HAP-1 (cell line): ENCODE data around the gene SLC25A3.
"Not testable (repeated sequence)": the region's sequence is repeated elsewhere in the genome, so short reads cannot be mapped to it uniquely, and the experiment has no call there.

Experiments used
- DNase-seq, 2 experiments: peaks; one replicate each; pipeline ENCODE4 v3.0.0-alpha.2; 2016 to 2020; ENCODE audit warnings: low spot score in 2 of 2
- H3K27me3 ChIP-seq: fragments of 250-450 bp; sonication (Bioruptor Pico); 2 replicates; pipeline ENCODE4 v1.5.1; 2020; ENCODE audit warnings: low read depth, mild to moderate bottlenecking, moderate library complexity
- H3K36me3 ChIP-seq: fragments of 250-450 bp; sonication (Bioruptor Pico); replicated peaks from 2 replicates; pipeline ENCODE4 v1.5.1; 2020; ENCODE audit warnings: mild to moderate bottlenecking
- H3K4me1 ChIP-seq: fragments of 250-450 bp; sonication (Bioruptor Pico); 2 replicates; pipeline ENCODE4 v1.5.1; 2020; ENCODE audit warnings: mild to moderate bottlenecking
- H3K4me3 ChIP-seq: fragments of 250-450 bp; sonication (Bioruptor Pico); 2 replicates; pipeline ENCODE4 v1.5.1; 2020; ENCODE audit warnings: mild to moderate bottlenecking, moderate library complexity
- H3K9me3 ChIP-seq: fragments of 250-450 bp; sonication (Bioruptor Pico); 2 replicates; pipeline ENCODE4 v1.5.1; 2020; ENCODE audit warnings: mild to moderate bottlenecking, moderate library complexity
- in situ Hi-C: fragments of 300-500 bp; cut with MboI; formaldehyde crosslinking; loops from 3 replicates; pipeline ENCODE4 v1.14.3; 2020; ENCODE audit warnings: low sequenced_read_pairs, inconsistent platforms, mixed read lengths

The SLC25A3 gene

GRCh38 chr12:98579347-98579746 is 14.1 kb upstream of the SLC25A3 start:
- in situ Hi-C loops, result no loop called here
- Histone ChIP-seq H3K36me3 (no peaks in the 10 kb centered on the region), H3K4me1 (no peaks in the 10 kb centered on the region), H3K9me3 (no peaks in the 10 kb centered on the region), H3K27me3 (peaks cover 6% of the 10 kb centered on the region; the same call in 1 of the 2 replicates), H3K4me3 (no peak overlapping the region)
- no peak for DNase-seq

DNA sequence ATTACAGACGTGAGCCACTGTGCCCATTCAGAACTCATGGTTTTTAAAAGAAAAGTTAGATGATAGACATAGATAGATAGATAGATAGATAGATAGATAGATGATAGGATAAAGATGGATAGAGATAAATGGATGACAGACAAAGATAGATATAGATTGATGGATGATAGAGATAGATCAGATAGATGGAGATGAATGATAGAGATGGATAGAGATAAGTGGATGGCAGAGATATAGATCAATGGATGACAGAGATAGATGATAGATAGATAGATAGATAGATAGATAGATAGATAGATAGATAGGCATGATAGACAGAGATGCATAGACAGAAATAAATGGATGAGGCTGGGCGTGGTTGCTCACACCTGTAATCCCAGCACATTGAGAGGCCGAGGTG is 13.7 kb upstream of the SLC25A3 start:
- Histone ChIP-seq H3K9me3 (no peaks in the 10 kb centered on the region), H3K36me3 (no peaks in the 10 kb centered on the region), H3K4me1 (no peaks in the 10 kb centered on the region), H3K4me3 (no peak overlapping the region), H3K27me3 (peaks cover 6% of the 10 kb centered on the region; the same call in 1 of the 2 replicates)
- in situ Hi-C loops, result no loop called here
- no peak for DNase-seq

DNA sequence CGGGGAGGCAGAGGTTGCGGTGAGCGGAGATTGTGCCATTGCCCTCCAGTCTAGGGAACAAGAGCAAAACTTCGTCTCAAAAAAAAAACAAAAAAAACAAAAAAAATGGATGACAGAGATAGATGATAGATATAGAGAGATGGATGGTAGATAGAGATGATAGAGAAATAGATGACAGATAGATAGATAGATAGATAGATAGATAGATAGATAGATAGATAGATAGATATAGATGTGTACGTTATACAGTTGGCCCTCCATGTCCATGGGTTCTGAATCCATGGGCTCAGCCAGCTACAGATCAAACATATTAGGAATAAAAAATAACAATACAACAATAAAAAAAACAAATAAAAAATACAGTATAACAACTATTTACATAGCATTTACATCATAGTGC is 12.8 kb upstream of the SLC25A3 start:
- Histone ChIP-seq H3K9me3 (no peaks in the 10 kb centered on the region), H3K4me3 (no peak overlapping the region), H3K27me3 (peaks cover 6% of the 10 kb centered on the region; the same call in 1 of the 2 replicates), H3K36me3 (no peaks in the 10 kb centered on the region), H3K4me1 (no peaks in the 10 kb centered on the region)
- in situ Hi-C loops, result no loop called here
- DNase-seq, result no peak

DNA sequence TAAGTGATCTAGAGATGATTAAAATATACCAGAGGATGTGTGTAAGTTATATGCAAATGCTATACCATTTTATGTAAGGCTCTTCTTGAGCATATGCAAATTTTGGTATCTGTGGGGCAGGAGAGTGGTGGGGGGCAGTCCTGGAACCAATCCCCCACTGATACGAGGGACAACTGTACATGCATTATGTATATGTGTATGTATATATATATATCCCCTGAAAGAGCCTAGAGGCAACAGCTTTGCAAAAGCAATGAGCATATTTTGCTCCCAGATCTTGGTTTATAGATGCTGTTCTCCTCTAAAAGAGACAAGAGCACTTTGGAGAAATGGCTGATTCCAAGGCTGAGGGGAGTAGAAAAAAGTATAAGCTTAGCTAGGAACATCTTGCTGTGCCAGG is 12.4 kb upstream of the SLC25A3 start:
- DNase-seq, result no peak
- Histone ChIP-seq H3K27me3 (peaks cover 6% of the 10 kb centered on the region; the same call in 1 of the 2 replicates), H3K4me1 (no peaks in the 10 kb centered on the region), H3K9me3 (no peaks in the 10 kb centered on the region), H3K36me3 (no peaks in the 10 kb centered on the region), H3K4me3 (no peak overlapping the region)
- in situ Hi-C loops, result no loop called here

DNA sequence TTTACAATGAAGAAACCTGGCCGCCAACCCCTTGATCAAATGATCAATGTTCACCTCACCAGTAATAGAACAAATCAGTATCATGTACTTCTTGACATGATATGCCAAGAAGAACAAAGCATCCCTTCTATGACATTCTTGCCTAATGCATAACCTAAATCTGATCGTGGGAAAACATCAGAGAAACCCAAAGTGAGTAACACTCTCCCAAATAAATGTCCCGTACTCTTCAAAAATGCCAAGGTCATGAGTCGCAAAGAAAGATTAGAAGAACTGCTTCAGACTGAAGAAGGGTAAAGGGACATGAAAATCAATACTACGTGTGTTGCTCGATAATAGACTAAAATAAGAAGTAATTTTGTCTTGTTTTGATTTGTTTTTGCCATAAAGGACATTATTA is 11.4 kb upstream of the SLC25A3 start:
- Histone ChIP-seq H3K4me3 (no peak overlapping the region), H3K9me3 (no peaks in the 10 kb centered on the region), H3K36me3 (no peaks in the 10 kb centered on the region), H3K4me1 (no peaks in the 10 kb centered on the region), H3K27me3 (peaks cover 6% of the 10 kb centered on the region; the same call in 1 of the 2 replicates)
- DNase-seq, result no peak
- in situ Hi-C loops, result no loop called here

- in situ Hi-C loops, result no loop called here
- H3K9me3 ChIP-seq, result no peaks in the 10 kb centered on the region
- H3K4me3 ChIP-seq, result no peak overlapping the region
- no peaks in the 10 kb centered on the region for H3K4me1 ChIP-seq
- H3K27me3 ChIP-seq, result 0 out of 2 replicates have a peak, but pooled peaks cover 3% of the 10 kb centered on the region
- no peaks in the 10 kb centered on the region for H3K36me3 ChIP-seq
- no peak for DNase-seq
Measured at GRCh38 chr12:98587084-98587483, 6.4 kb upstream of the SLC25A3 start.

GRCh38 chr12:98591209-98591608 is 2.3 kb upstream of the SLC25A3 start:
- H3K27me3 ChIP-seq, result no peaks in the 10 kb centered on the region
- H3K9me3 ChIP-seq, result no peaks in the 10 kb centered on the region
- H3K4me3 ChIP-seq, result no peak overlapping the region
- peaks cover 9% of the 10 kb centered on the region for H3K4me1 ChIP-seq
- in situ Hi-C loops, result no loop called here
- no peak for DNase-seq
- peaks cover 22% of the 10 kb centered on the region for H3K36me3 ChIP-seq

DNA sequence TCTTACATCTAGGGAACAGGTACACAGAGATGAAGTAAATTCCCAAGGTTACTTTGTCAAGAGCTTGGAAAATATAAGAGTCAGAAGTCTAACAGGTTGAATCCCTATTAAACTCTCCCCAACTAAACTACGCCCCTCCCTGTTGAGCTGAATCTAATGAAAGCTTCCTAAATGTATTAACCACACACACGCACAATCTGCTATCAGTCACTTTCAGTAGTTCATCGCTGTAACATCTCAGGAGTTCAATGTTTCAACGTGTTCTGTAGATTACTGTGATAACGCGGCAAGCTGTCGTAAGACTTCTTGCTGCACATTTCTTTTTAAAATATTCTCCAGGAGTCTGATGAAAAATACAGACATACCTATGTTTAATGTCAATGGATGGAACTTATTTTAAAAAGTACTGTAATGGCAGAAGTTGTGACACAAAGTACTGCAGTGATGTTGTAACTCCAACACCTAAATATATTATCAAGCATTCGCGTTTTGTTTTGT is 612 bp upstream of the SLC25A3 start:
- Histone ChIP-seq H3K27me3 (no peaks in the 10 kb centered on the region), H3K9me3 (no peaks in the 10 kb centered on the region), H3K36me3 (peaks cover 39% of the 10 kb centered on the region), H3K4me1 (peaks cover 10% of the 10 kb centered on the region), H3K4me3 (peak overlapping the region; percentile 98)
- no peak for DNase-seq
- in situ Hi-C loops, result no loop called here

DNA sequence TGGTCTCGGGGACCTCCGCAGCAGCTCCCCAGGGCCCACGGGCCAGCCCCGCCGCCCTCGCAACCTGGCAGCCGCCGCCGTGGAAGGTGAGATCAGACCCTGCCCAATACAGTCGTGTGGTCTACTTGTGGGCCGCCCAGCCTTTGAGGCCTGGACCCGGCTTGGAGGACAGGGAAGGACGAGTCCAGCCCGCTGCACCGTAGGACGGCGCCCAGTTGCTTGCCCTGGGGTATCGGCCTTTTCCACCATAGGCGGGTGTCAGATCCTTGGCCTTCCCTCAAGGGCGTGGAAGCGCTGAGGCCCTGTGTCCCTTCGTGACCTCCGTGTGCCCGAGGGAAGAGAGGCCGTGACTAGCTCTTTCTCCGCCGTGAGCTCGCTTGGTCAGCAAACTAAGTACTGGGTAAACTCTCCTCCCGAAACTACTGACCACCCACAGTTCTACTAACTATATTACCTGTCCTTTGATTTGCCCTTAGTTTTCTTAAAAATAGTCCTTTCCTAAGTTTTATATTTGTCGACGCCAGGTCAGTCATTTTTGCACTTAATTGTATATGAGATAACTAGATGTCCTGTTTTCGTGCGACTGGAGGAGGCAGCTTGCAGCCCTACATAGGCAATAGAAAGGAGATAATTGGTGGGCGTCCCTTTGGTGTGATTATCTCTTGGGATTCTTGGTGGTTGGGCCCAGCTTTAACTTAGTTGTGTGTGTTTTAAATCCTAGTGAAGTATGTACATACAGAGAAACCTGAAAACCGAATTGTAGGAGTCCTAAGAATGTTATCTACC is 757 bp downstream of the SLC25A3 start:
- peaks cover 52% of the 10 kb centered on the region for H3K36me3 ChIP-seq
- H3K4me1 ChIP-seq, result peaks cover 10% of the 10 kb centered on the region
- DNase-seq, result peak in 1 of 2 experiments; percentile 21
- H3K9me3 ChIP-seq, result no peaks in the 10 kb centered on the region
- H3K27me3 ChIP-seq, result no peaks in the 10 kb centered on the region
- H3K4me3 ChIP-seq, result peak overlapping the region; percentile 98
- in situ Hi-C loops, result no loop called here

- peak overlapping the region; percentile 98 for H3K4me3 ChIP-seq
- peaks cover 64% of the 10 kb centered on the region for H3K36me3 ChIP-seq
Measured at GRCh38 chr12:98595243-98595988, 1.9 kb downstream of the SLC25A3 start.

GRCh38 chr12:98597313-98597712 is 3.8 kb downstream of the SLC25A3 start:
- DNase-seq, H3K27me3 ChIP-seq, in situ Hi-C loops, H3K4me3 ChIP-seq, H3K9me3 ChIP-seq: not testable (repeated sequence)
- Histone ChIP-seq H3K36me3 (peaks cover 83% of the 10 kb centered on the region), H3K4me1 (peaks cover 10% of the 10 kb centered on the region)

More at GRCh38 chr12:98595243-98595988, 1.9 kb downstream of the SLC25A3 start:
- Histone ChIP-seq H3K27me3 (no peaks in the 10 kb centered on the region), H3K4me1 (peaks cover 10% of the 10 kb centered on the region), H3K9me3 (no peaks in the 10 kb centered on the region)
- no peak for DNase-seq
- in situ Hi-C loops, result no loop called here

DNA sequence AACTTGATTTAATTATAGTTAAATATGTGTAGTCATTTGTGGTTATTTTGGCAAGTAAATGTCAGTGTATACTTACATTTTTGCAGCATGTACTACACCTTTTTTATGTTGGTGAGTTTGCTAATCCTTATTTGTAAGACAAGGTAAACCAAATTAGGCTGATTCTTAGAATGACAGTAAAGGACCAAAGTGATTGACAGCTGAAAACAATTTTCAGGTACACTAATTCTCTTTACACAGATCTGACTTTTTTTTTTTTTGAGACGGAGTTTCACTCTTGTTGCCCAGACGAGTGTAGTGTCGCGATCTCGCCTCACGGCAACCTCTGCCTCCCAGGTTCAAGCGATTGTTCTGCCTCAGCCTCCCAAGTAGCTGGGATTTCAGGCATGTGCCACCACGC is 8.4 kb downstream of the SLC25A3 start:
- in situ Hi-C loops, result no loop called here
- no peaks in the 10 kb centered on the region for H3K27me3 ChIP-seq
- no peaks in the 10 kb centered on the region for H3K4me1 ChIP-seq
- DNase-seq, result no peak
- peaks cover 75% of the 10 kb centered on the region for H3K36me3 ChIP-seq
- no peak overlapping the region for H3K4me3 ChIP-seq
- H3K9me3 ChIP-seq, result no peaks in the 10 kb centered on the region

DNA sequence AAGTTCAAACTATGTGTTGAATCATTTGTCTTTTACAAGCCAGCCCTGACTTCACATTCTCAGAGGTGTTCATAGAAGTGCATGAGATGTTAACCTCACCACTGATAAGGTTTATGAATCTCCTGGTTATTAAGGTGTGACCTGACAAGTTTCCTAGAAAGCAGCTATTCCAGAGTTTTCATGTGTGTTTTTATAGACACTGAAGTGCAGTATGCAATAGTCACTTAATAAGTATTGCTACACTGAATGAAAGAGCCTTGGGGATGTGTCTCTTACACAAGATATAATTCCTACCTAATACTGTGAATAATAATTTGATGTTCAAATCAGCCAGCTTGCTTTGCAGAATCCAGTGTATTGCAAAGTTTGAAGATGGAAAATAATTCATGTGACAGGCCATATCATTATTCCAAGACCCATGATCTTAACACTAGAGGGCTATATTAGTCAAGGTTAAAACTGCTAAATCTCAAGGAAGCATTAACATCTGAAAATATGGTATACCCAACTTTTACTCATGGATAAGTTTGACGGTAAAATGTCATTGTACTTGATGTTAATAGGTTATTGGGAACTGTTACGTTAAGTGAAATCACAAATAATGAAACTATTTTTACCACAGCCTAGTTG is 13.0 kb downstream of the SLC25A3 start:
- Histone ChIP-seq H3K9me3 (no peaks in the 10 kb centered on the region), H3K4me3 (no peak overlapping the region), H3K36me3 (peaks cover 29% of the 10 kb centered on the region), H3K27me3 (no peaks in the 10 kb centered on the region), H3K4me1 (no peaks in the 10 kb centered on the region)
- DNase-seq, result no peak
- in situ Hi-C loops, result no loop called here

DNA sequence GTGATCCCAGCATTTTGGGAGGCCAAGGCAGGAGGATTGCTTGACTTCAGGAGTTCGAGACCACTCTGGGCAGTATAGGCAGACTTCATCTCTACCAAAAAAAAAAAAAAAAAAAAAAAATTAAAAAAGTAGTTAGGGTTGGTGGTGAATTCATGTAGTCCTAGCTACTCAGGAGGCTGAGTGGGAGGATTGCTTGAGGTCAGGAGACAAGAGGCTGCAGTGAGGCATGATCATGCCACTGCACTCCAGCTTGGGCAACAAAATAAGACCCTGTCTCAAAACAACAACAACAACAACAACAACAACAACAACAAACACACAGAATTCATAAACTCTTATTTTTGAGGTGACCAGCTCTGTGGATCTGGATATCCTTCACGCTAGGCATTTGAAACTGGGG is 17.1 kb downstream of the SLC25A3 start:
- H3K4me1 ChIP-seq, result no peaks in the 10 kb centered on the region
- in situ Hi-C loops, result no loop called here
- DNase-seq, result no peak

More for the DNA sequence above, 17.1 kb downstream of the SLC25A3 start:
- no peaks in the 10 kb centered on the region for H3K27me3 ChIP-seq
- H3K4me3 ChIP-seq, result no peak overlapping the region
- H3K36me3 ChIP-seq, result no peaks in the 10 kb centered on the region
- no peaks in the 10 kb centered on the region for H3K9me3 ChIP-seq
